MV-4-11 (cell line): ENCODE data around the gene TGIF2.
"Not testable (repeated sequence)": the region's sequence is repeated elsewhere in the genome, so short reads cannot be mapped to it uniquely, and the experiment has no call there.

Experiments used
- DNase-seq: peaks from one replicate; lab custom pipeline; 2025; lab: John Stamatoyannopoulos, UW

Gene TGIF2

DNA sequence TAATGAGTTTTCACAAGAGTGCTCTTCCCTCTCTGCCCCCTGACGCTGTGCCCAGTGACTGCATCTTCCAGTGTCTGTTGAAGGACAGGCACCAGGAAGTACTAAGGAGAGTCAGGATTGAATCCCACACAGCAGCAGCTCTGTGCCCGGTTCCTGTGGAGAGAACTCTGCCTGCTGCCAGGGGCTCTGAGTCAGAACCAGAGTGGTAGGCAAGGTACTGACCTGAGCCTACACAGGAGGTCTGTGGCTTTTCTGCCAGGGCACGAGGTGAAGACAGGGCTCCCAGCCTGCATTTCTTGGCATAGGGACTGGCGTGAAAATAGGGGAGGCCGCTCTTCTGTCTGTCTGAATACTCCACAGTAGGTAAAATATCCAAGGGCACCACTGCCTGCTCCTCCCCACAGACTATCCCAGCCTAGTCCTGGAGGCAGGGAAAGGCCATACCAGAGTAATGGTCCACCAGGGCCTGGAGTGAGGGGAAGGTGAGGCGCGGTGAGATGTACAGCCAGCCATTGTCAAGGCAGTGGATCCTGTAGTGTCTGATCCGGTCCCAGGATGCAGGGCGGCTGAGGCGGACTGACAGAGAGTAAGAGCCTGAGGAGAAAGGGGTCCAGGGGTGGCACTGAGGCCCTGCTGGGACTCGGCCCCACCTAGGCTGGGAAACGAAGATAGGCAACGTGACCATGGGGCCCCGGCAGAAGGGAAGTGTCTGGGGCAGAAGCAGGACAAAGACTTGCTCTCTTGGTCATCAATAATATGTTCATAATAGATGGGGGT, 41.6 kb downstream of the TGIF2 start:
- no peak for DNase-seq

GRCh38 chr20:36620917-36621316, 47.5 kb downstream of the TGIF2 start:
- no peak for DNase-seq

GRCh38 chr20:36623444-36623843, 50.0 kb downstream of the TGIF2 start:
- no peak for DNase-seq

- DNase-seq: no peak
Measured at GRCh38 chr20:36624068-36624943, 50.9 kb downstream of the TGIF2 start.

- DNase-seq: no peak
Measured at GRCh38 chr20:36624944-36625324, 51.5 kb downstream of the TGIF2 start.

GRCh38 chr20:36628076-36628475, 54.7 kb downstream of the TGIF2 start:
- peak; percentile 48 for DNase-seq

GRCh38 chr20:36629719-36630681, 56.6 kb downstream of the TGIF2 start:
- DNase-seq: peak; percentile 77

- peak; percentile 6 for DNase-seq
Measured at GRCh38 chr20:36631646-36632045, 58.2 kb downstream of the TGIF2 start.

DNA sequence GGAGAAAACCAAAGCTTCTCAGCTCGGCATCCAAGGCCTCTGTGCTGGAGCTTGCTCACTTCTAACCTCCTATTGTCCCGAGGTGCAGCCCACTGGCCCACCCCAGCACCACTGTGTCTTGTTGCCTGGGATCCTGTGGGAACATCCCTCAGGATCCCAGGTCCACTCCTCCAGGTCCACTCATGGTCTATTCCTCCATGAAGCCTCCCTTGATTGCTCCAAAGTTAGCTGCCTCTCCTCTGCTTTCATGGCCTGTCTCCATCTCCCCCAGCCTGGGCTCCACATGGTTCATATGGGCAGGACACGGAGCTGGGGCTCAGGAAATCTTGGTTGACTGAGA, 58.7 kb downstream of the TGIF2 start:
- DNase-seq: no peak

DNA sequence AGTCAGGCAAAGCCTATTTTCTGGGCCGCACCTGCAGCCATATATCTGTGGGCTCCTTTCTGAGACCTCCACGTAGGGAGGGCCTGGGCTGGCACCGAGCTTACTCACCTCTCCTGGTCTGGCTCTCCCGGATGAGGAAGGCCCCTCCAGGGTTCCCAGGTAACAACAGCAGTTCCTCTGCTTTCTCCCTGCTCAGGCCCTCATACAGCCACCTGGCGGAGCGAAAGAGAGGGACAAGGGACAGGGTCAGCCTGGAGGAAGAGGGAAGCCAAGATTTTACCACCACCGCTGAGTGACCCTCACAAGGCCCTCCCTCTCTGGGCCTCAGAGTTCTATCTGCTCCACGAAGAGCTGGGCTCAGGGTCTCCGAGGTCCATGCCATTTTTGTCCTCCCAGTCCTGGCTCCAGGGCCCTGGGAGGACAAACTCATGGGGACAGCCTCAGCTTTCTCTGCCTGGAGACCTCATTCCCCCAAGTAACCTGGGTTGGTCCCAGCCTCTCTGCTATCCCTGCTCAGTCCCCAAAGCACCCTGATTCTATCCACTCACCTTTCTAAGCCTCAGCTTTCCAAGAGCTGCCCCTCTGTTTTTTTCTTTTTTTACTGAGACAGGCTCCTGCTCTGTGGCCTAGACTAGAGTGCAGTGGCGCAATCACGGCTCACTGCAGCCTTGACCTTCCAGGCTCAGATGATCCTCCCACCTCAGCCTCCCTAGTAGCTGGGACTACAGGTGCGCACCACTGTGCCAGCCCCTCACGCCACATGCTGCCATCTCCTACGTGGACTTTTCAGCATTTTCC, 59.3 kb downstream of the TGIF2 start:
- no peak for DNase-seq

DNA sequence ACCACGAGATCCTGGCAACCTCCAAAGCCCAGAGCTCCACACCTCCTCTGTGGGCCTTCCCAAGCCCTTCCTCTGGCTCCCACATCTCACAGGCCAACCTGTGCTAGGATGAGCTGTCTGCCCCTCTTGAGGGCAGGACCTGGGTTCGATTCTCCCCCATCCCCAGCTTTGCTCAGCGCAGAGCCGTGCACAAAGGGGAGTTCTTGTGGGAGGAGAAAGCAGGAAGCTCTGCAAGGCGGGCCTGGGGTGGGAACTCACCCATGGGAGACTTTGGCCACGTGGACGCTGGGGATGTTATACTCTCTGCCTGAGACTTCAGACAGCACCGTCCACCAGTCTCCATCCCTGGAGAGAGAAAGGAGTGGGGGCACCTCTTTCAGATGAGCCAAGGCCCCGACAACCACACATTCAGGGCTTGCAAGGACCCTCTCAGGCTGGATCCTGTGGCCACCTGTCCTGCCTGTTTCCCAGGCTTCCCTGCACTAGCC, 59.9 kb downstream of the TGIF2 start:
- DNase-seq: no peak

DNA sequence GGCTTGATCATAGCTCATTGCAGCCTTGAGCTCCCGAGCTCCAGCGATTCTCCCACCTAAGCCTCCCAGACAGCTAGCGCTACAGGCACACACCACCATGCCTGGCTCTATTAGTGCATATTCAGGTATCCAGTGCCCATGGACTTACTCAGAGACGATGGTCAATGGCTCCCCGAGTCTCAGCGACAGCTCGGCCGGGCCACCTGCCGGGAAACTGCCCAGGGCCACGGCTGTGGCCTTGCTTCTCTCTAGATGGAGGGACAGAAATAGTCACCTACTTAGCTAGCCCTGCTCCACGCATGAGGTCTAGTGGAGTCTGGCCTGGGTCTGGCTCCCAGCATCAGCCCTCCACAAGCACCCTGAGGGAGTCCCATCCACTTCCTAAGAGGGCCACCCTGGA, 60.9 kb downstream of the TGIF2 start:
- no peak for DNase-seq

DNA sequence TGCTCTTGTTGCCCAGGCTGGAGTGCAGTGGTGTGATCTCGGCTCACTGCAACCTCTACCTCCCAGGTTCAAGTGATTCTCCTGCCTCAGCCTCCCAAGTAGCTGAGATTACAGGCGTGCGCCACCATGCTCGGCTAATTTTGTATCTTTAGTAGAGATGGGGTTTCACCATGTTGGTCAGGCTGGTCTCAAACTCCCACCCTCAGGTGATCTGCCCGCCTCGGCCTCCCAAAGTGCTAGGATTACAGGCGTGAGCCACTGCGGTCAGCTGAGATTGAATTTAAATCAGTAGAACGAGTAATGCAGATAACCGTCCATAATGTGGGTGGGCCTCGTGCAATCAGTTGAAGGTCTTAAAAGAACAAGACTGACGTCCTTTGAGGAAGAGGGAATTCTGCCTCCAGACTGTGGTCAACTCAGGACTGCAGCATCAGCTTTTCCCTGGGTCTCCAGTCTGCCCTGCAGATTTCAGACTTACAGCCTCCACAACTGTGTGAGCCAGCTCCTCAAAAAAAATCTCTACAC, 65.5 kb downstream of the TGIF2 start:
- not testable (repeated sequence) for DNase-seq

DNA sequence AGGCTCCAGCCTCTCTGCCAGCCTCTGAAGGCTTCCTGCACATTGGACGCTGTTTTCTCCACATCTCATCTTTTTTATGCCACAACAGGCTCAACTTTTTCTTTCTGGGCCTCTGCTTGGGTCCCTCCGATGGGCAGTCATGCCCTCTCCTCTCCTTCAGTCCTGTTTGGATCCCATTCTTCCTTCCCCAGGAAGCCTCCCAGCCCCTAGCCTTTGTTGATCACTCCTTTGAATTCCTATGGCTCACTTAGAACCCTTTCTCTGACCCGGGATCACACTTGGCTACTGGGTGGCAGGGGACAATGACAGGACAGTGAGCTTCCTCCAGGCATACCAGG, 68.1 kb downstream of the TGIF2 start:
- no peak for DNase-seq

GRCh38 chr20:36642136-36642535, 68.7 kb downstream of the TGIF2 start:
- no peak for DNase-seq
